Parathyroid adenoma (tissue), 2 donors: ENCODE measurements around the gene KLF6.
"Not testable (repeated sequence)": the region's sequence is repeated elsewhere in the genome, so short reads cannot be mapped to it uniquely, and the experiment has no call there.

Experiments
- H2AFZ ChIP-seq: fragments of 300-600 bp; sonication (generic); one replicate; pipeline ENCODE4 v1.7.0; 2017; ENCODE audit warnings: antibody characterized with exemption, mild to moderate bottlenecking
- H3K27ac ChIP-seq: fragments of 300-600 bp; sonication (generic); one replicate; pipeline ENCODE4 v1.7.0; 2017
- H3K27me3 ChIP-seq: fragments of 300-600 bp; sonication (generic); one replicate; pipeline ENCODE4 v1.7.0; 2017; ENCODE audit warnings: low read length; ENCODE audit not compliant: control insufficient read depth, insufficient read depth
- H3K36me3 ChIP-seq: fragments of 300-600 bp; sonication (generic); one replicate; pipeline ENCODE4 v1.7.0; 2017; ENCODE audit warnings: low read length; ENCODE audit not compliant: control insufficient read depth, insufficient read depth
- H3K4me1 ChIP-seq: fragments of 300-600 bp; sonication (generic); one replicate; pipeline ENCODE4 v1.7.0; 2017; ENCODE audit warnings: control low read depth
- H3K4me2 ChIP-seq: fragments of 300-600 bp; sonication (generic); one replicate; pipeline ENCODE4 v1.7.0; 2017; ENCODE audit warnings: low read length
- H3K4me3 ChIP-seq: fragments of 300-600 bp; sonication (generic); one replicate; pipeline ENCODE4 v1.7.0; 2017; ENCODE audit warnings: low read depth, low read length
- H3K79me2 ChIP-seq: fragments of 300-600 bp; sonication (generic); one replicate; pipeline ENCODE4 v1.7.0; 2017; ENCODE audit warnings: control low read depth
- H3K9ac ChIP-seq: fragments of 300-600 bp; sonication (generic); one replicate; pipeline ENCODE4 v1.7.0; 2017; ENCODE audit warnings: mild to moderate bottlenecking
- H3K9me3 ChIP-seq: fragments of 300-600 bp; sonication (generic); one replicate; pipeline ENCODE4 v1.7.0; 2017; ENCODE audit warnings: low read length; ENCODE audit not compliant: control insufficient read depth
- CTCF ChIP-seq: fragments of 300-600 bp; sonication (generic); IDR thresholded peaks from one replicate; pipeline ENCODE4 v1.7.0; 2017; ENCODE audit warnings: antibody characterized with exemption, mild to moderate bottlenecking
- donor health status: primary hyperparathyroidism.

The KLF6 gene

GRCh38 chr10:3737864-3738263, 47.1 kb downstream of the KLF6 start:
- H3K36me3 ChIP-seq, result no peaks in the 10 kb centered on the region
- H2AFZ ChIP-seq, result no peak overlapping the region
- H3K27ac ChIP-seq, result no peak overlapping the region
- no peaks in the 10 kb centered on the region for H3K9me3 ChIP-seq
- no peaks in the 10 kb centered on the region for H3K4me1 ChIP-seq
- no peaks in the 10 kb centered on the region for H3K27me3 ChIP-seq
- no peak for TF ChIP-seq CTCF
- no peak overlapping the region for H3K4me2 ChIP-seq
- no peak overlapping the region for H3K4me3 ChIP-seq
- H3K79me2 ChIP-seq, result no peaks in the 10 kb centered on the region
- no peak overlapping the region for H3K9ac ChIP-seq

- Histone ChIP-seq H3K4me2 (no peak overlapping the region), H3K9ac (no peak overlapping the region), H3K4me1 (no peaks in the 10 kb centered on the region), H3K36me3 (no peaks in the 10 kb centered on the region), H3K79me2 (no peaks in the 10 kb centered on the region), H2AFZ (no peak overlapping the region), H3K4me3 (no peak overlapping the region), H3K27ac (no peak overlapping the region), H3K27me3 (no peaks in the 10 kb centered on the region), H3K9me3 (no peaks in the 10 kb centered on the region)
- TF ChIP-seq CTCF, result no peak
Measured at GRCh38 chr10:3735175-3735574, 49.8 kb downstream of the KLF6 start.

GRCh38 chr10:3734111-3734510, 50.9 kb downstream of the KLF6 start:
- Histone ChIP-seq H3K4me2 (no peak overlapping the region), H3K9me3 (no peaks in the 10 kb centered on the region), H3K9ac (no peak overlapping the region), H3K79me2 (no peaks in the 10 kb centered on the region), H3K4me1 (no peaks in the 10 kb centered on the region), H3K36me3 (no peaks in the 10 kb centered on the region), H3K27ac (no peak overlapping the region), H3K27me3 (no peaks in the 10 kb centered on the region), H2AFZ (no peak overlapping the region), H3K4me3 (no peak overlapping the region)
- no peak for TF ChIP-seq CTCF

- H3K79me2 ChIP-seq, H3K9ac ChIP-seq, H3K4me3 ChIP-seq, H3K9me3 ChIP-seq, H3K27me3 ChIP-seq, H3K27ac ChIP-seq, H3K4me2 ChIP-seq, H3K36me3 ChIP-seq, H3K4me1 ChIP-seq, H2AFZ ChIP-seq: not testable (repeated sequence)
Measured at GRCh38 chr10:3732183-3732582, 52.8 kb downstream of the KLF6 start.

GRCh38 chr10:3729397-3729976, 55.5 kb downstream of the KLF6 start:
- Histone ChIP-seq H3K4me1 (no peaks in the 10 kb centered on the region), H3K4me2 (no peak overlapping the region), H3K4me3 (no peak overlapping the region), H3K27ac (no peak overlapping the region), H3K79me2 (no peaks in the 10 kb centered on the region), H3K27me3 (no peaks in the 10 kb centered on the region), H2AFZ (no peak overlapping the region), H3K36me3 (no peaks in the 10 kb centered on the region), H3K9me3 (no peaks in the 10 kb centered on the region), H3K9ac (no peak overlapping the region)
- no peak for TF ChIP-seq CTCF
